ENCODE results near the gene UNC13A. TPM values are rescaled to one million over a fixed set of nuclear protein-coding genes. Genes with fewer than 3 reads are reported as not detected.

The UNC13A gene
- total RNA-seq, 6 experiments from 2014 or later = 0.07 to 0.71 (median 0.21) TPM

DNA sequence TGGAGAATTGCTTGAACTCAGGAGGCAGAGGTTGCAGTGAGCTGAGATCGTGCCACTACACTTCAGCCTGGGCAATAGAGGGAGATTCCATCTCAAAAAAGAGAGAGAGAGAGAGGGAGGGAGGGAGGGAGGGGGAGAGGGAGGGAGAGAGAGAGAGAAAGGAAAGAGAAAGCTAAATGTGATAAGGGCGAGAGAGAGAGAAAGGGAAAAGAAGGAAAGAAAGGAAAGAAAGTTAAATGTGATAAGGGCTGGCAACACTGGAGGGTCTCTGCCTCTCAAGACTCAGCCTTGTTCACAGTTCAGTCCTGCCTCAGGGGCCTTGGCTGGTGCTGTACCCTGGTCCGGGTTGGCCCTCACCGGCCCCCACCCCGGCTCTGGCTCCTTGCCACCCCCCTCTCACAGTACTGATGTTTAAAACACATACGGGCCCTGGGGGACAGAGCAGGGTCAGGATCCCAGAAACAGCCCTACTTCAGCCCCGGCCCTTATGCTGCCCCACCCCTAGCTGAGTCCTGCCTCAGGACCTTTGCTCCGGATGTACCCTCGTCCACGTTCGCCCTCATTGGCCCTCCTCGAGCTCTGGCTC, 34.6 kb upstream of the UNC13A start:
- no peak overlapping the region for H3K27ac Mint-ChIP-seq
- no peak overlapping the region for H3K4me3 Mint-ChIP-seq
- TF ChIP-seq, protein P1, sequence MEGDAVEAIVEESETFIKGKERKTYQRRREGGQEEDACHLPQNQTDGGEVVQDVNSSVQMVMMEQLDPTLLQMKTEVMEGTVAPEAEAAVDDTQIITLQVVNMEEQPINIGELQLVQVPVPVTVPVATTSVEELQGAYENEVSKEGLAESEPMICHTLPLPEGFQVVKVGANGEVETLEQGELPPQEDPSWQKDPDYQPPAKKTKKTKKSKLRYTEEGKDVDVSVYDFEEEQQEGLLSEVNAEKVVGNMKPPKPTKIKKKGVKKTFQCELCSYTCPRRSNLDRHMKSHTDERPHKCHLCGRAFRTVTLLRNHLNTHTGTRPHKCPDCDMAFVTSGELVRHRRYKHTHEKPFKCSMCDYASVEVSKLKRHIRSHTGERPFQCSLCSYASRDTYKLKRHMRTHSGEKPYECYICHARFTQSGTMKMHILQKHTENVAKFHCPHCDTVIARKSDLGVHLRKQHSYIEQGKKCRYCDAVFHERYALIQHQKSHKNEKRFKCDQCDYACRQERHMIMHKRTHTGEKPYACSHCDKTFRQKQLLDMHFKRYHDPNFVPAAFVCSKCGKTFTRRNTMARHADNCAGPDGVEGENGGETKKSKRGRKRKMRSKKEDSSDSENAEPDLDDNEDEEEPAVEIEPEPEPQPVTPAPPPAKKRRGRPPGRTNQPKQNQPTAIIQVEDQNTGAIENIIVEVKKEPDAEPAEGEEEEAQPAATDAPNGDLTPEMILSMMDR (IDR thresholded peaks at IDR 0.05) = no peak
- H3K27me3 Mint-ChIP-seq (ENCODE audit: insufficient read depth) = no peaks in the 10 kb centered on the region; the same call in 1 of the 2 replicates
- no peak for DNase-seq
- peaks cover 30% of the 10 kb centered on the region for H3K4me1 Mint-ChIP-seq (ENCODE audit: low read depth)
- peaks cover 8% of the 10 kb centered on the region; the same call in 1 of the 2 replicates for H3K36me3 Mint-ChIP-seq (ENCODE audit: low read depth)
- no peaks in the 10 kb centered on the region for H3K9me3 Mint-ChIP-seq

DNA sequence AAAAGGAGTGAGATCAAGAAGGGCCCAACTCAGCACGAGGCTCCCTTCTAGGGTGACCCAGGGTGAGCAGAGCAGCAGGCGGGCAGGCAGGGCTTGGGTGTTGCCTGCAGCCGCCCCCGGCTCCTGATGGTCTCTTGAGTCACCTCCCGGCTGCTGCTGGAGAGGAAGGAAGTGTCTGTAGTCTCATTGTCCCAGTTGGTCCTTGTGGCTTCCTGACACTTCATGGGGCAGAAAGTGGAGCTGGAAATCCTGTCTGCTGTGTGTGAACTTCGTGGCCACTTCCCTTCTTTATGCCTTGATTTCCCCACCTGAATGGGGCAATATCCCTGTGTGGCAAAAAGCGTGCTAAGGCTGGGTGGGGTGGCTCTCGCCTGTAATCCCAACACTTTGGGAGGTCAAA, 33.7 kb upstream of the UNC13A start:
- Mint-ChIP-seq H3K4me1 (ENCODE audit: low read depth) (peaks cover 40% of the 10 kb centered on the region), H3K36me3 (ENCODE audit: low read depth) (peaks cover 8% of the 10 kb centered on the region; the same call in 1 of the 2 replicates), H3K27ac (peak overlapping the region; percentile 67), H3K27me3 (ENCODE audit: insufficient read depth) (no peaks in the 10 kb centered on the region; the same call in none of the 2 replicates), H3K9me3 (no peaks in the 10 kb centered on the region), H3K4me3 (peak overlapping the region; percentile 92)
- TF ChIP-seq, protein P1 (IDR thresholded peaks at IDR 0.05) = no peak
- DNase-seq = peak; percentile 6

DNA sequence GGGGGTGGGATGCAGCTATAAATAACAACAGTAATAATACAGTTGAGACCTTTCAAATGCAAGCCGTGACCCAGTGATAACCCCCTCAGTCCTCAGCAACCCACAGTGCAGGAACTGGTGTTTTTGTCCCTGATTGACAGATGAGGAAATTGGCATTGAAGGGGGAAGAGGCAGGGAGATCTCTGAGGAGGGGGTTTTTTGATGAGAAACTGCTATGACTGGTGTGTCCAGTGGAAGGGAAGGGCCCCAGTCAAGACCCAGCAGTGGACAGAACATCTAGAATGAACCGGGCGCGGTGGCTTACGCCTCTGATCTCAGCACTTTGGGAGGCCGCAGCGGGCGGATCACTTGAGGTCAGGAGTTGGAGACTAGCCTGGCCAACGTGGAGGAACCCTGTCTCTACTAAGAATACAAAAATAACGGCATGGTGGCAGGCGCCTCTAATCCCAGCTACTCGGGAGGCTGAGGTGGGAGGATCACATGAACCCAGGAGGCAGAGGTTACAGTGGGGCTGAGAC, 33.0 kb upstream of the UNC13A start:
- H3K9me3 Mint-ChIP-seq = no peaks in the 10 kb centered on the region
- peak overlapping the region; percentile 92 for H3K4me3 Mint-ChIP-seq
- TF ChIP-seq, protein P1 (IDR thresholded peaks at IDR 0.05) = no peak
- peaks cover 41% of the 10 kb centered on the region for H3K4me1 Mint-ChIP-seq (ENCODE audit: low read depth)
- peaks cover 8% of the 10 kb centered on the region; the same call in 1 of the 2 replicates for H3K36me3 Mint-ChIP-seq (ENCODE audit: low read depth)
- no peaks in the 10 kb centered on the region; the same call in none of the 2 replicates for H3K27me3 Mint-ChIP-seq (ENCODE audit: insufficient read depth)
- DNase-seq = no peak
- peak overlapping the region; percentile 67 for H3K27ac Mint-ChIP-seq

DNA sequence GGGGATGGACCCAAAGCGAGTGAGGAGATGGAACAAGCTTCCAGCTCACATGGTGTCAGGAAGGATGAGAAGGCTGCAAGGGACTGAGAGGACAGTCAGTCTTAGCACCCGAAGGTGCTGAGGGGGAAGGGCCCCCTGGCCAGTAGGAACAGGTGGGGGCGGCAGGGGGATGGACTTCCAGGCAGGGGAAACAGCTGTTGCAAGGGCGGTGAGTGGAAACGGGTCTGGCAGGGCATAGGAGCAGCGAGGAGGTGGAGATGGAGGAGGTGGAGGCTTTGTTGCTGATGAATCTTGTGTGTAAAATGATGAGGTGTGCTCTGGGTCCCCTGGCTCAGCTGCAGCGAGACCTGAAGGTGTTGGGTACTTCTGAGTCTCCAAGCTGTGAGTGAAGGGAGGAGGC, 32.3 kb upstream of the UNC13A start:
- DNase-seq = no peak
- H3K4me1 Mint-ChIP-seq (ENCODE audit: low read depth) = peaks cover 41% of the 10 kb centered on the region
- TF ChIP-seq, protein P1 (IDR thresholded peaks at IDR 0.05) = no peak
- no peaks in the 10 kb centered on the region; the same call in none of the 2 replicates for H3K27me3 Mint-ChIP-seq (ENCODE audit: insufficient read depth)
- H3K27ac Mint-ChIP-seq = peak overlapping the region; percentile 63
- H3K9me3 Mint-ChIP-seq = no peaks in the 10 kb centered on the region
- H3K4me3 Mint-ChIP-seq = peak overlapping the region; percentile 92
- H3K36me3 Mint-ChIP-seq (ENCODE audit: low read depth) = peaks cover 8% of the 10 kb centered on the region; the same call in 1 of the 2 replicates

DNA sequence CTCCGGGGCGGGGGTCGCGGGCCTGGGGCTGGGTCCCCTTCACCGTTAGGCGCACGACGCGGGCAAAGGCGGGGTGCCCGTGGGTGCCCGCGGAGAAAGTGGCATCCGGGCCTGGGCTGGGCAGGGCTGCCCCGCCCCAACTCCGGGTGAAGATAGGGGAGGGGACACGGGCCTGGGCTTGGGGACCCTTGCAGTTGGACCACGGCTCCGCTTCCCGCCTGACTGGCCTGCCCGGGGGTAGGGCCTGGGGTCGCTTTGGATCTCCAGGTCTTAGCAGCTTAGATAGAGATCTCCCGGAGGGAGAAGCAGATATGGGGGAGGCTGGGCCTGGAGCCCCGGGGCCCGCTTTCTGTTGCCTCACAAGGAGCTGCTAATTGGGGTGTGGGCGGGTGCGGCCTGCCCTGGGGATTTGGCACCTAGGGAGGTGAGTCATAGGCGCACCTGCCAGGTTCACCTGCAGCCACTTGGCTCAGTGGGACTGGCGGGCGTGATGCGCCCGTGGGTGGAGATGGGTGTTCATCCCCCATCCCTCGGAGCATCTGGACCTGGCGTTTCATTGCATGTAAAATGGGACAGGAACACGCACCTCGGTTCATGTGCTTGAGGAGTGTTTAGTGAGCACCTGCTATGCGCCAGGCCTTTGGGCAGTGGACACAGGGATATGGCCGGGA, 31.7 kb upstream of the UNC13A start:
- Mint-ChIP-seq H3K36me3 (ENCODE audit: low read depth) (peaks cover 4% of the 10 kb centered on the region; the same call in 1 of the 2 replicates), H3K4me3 (peak overlapping the region; percentile 92), H3K27me3 (ENCODE audit: insufficient read depth) (no peaks in the 10 kb centered on the region; the same call in none of the 2 replicates), H3K27ac (peak overlapping the region; percentile 63), H3K9me3 (no peaks in the 10 kb centered on the region), H3K4me1 (ENCODE audit: low read depth) (peaks cover 41% of the 10 kb centered on the region)
- no peak for DNase-seq
- TF ChIP-seq, protein P1 (IDR thresholded peaks at IDR 0.05) = no peak

Measured in HFFc6 (cell line).